Measurements from ENCODE around the gene CLEC9A. TPM values are rescaled to one million over a fixed set of nuclear protein-coding genes. Genes with fewer than 3 reads are reported as not detected.

The CLEC9A gene
- total and polyA plus RNA-seq, 2 experiments from 2014 or later = not detected

DNA sequence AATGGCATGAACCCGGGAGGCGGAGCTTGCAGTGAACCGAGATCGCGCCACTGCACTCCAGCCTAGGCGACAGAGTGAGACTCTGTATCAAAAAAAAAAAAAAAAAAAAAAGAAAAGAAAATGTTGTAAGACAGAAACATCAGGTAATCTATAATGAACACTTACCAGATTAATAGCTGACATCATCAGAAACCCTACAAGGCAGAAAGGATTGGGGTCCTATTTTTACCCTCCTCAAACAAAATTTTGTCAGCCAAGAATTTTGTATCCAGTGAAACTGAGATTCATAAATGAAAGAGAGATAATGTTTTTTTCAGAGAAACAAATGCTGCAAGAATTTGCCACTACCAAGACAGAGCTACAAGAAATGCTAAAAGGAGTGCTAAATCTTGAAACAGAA is 54.3 kb downstream of the CLEC9A start:
- TF ChIP-seq NANOG (IDR thresholded peaks at IDR 0.05; ENCODE audit: borderline replicate concordance) = no peak
- TF ChIP-seq, protein P1, sequence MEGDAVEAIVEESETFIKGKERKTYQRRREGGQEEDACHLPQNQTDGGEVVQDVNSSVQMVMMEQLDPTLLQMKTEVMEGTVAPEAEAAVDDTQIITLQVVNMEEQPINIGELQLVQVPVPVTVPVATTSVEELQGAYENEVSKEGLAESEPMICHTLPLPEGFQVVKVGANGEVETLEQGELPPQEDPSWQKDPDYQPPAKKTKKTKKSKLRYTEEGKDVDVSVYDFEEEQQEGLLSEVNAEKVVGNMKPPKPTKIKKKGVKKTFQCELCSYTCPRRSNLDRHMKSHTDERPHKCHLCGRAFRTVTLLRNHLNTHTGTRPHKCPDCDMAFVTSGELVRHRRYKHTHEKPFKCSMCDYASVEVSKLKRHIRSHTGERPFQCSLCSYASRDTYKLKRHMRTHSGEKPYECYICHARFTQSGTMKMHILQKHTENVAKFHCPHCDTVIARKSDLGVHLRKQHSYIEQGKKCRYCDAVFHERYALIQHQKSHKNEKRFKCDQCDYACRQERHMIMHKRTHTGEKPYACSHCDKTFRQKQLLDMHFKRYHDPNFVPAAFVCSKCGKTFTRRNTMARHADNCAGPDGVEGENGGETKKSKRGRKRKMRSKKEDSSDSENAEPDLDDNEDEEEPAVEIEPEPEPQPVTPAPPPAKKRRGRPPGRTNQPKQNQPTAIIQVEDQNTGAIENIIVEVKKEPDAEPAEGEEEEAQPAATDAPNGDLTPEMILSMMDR (conservative IDR thresholded peaks at IDR 0.05; ENCODE audit: low read depth in 2 of 2) = no peak
- TF ChIP-seq ZNF331 (CRISPR knock-in tag; IDR thresholded peaks at IDR 0.05; ENCODE audit: low read depth) = no peak
- TF ChIP-seq, protein P2, sequence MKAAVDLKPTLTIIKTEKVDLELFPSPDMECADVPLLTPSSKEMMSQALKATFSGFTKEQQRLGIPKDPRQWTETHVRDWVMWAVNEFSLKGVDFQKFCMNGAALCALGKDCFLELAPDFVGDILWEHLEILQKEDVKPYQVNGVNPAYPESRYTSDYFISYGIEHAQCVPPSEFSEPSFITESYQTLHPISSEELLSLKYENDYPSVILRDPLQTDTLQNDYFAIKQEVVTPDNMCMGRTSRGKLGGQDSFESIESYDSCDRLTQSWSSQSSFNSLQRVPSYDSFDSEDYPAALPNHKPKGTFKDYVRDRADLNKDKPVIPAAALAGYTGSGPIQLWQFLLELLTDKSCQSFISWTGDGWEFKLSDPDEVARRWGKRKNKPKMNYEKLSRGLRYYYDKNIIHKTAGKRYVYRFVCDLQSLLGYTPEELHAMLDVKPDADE (IDR thresholded peaks at IDR 0.05) = no peak

DNA sequence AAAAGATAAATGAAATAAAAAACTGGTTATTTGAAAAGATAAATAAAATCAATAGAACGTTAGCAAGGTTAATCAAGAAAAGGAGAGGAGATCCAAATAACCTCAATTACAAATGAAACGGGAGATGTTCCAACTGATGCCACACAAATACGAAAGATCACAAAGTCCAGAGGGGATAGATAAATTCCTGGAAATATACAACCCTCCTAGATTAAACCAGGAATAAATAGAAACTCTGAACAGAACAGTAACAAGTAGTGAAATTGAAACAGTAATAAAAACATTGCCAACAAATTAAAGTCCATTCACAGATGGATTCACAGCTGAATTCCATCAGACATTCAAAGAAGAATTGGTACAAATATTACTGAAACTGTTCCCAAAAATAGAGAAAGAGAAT is 55.9 kb downstream of the CLEC9A start:
- no peaks in the 10 kb centered on the region for H3F3A ChIP-seq (replicated peaks; ENCODE audit: low read depth)
- no peak overlapping the region for H3K4me2 ChIP-seq
- H4K20me1 ChIP-seq (replicated peaks; ENCODE audit: insufficient read depth) = no peaks in the 10 kb centered on the region
- no peaks in the 10 kb centered on the region for H3K79me2 ChIP-seq (replicated peaks; ENCODE audit: insufficient read depth)
- H3K27me3 Mint-ChIP-seq (ENCODE audit: insufficient read depth, low read depth, poor library complexity) = no peaks in the 10 kb centered on the region
- H3K9me3 Mint-ChIP-seq = 0 out of 3 replicates have a peak, but pooled peaks cover 3% of the 10 kb centered on the region
- no peak overlapping the region for H3K4me3 Mint-ChIP-seq
- no peaks in the 10 kb centered on the region; the same call in 1 of the 2 replicates for H3K9me2 ChIP-seq (ENCODE audit: insufficient read depth)
- H3K36me3 ChIP-seq (ENCODE audit: insufficient read depth) = no peaks in the 10 kb centered on the region
- peaks cover 13% of the 10 kb centered on the region for H3K4me1 Mint-ChIP-seq
- no peak overlapping the region for H3K4me3 ChIP-seq
- DNase-seq (ENCODE audit: low spot score) (no peak), ATAC-seq (no peak)
- no peak overlapping the region for H2AFZ ChIP-seq
- no peak overlapping the region for H3K27ac ChIP-seq (ENCODE audit: low read depth)
- no peaks in the 10 kb centered on the region for H3K27me3 ChIP-seq (ENCODE audit: insufficient read depth)
- H3K36me3 Mint-ChIP-seq (ENCODE audit: low read depth) = no peaks in the 10 kb centered on the region
- TF ChIP-seq CREB1 (CRISPR knock-in tag; IDR thresholded peaks at IDR 0.05; ENCODE audit: low read depth) (no peak), EZH2phosphoT487 (IDR thresholded peaks at IDR 0.05; ENCODE audit: unreplicated experiment) (no peak)
- no peak overlapping the region for H3K27ac Mint-ChIP-seq
- peaks cover 9% of the 10 kb centered on the region; the same call in 1 of the 2 replicates for H3K4me1 ChIP-seq (ENCODE audit: insufficient read depth)

More for the DNA sequence above, 54.3 kb downstream of the CLEC9A start:
- Mint-ChIP-seq H3K27ac (no peak overlapping the region), H3K36me3 (ENCODE audit: low read depth) (no peaks in the 10 kb centered on the region), H3K4me3 (no peak overlapping the region), H3K27me3 (ENCODE audit: insufficient read depth, low read depth, poor library complexity) (no peaks in the 10 kb centered on the region), H3K9me3 (0 out of 3 replicates have a peak, but pooled peaks cover 3% of the 10 kb centered on the region), H3K4me1 (peaks cover 8% of the 10 kb centered on the region)
- Histone ChIP-seq H3F3A (replicated peaks; ENCODE audit: low read depth) (no peaks in the 10 kb centered on the region), H3K27ac (ENCODE audit: low read depth) (no peak overlapping the region), H3K27me3 (ENCODE audit: insufficient read depth) (no peaks in the 10 kb centered on the region), H2AFZ (no peak overlapping the region), H4K20me1 (replicated peaks; ENCODE audit: insufficient read depth) (no peaks in the 10 kb centered on the region), H3K4me2 (no peak overlapping the region), H3K9me2 (ENCODE audit: insufficient read depth) (no peaks in the 10 kb centered on the region; the same call in 1 of the 2 replicates), H3K36me3 (ENCODE audit: insufficient read depth) (no peaks in the 10 kb centered on the region), H3K4me1 (ENCODE audit: insufficient read depth) (peaks cover 5% of the 10 kb centered on the region; the same call in 1 of the 2 replicates), H3K4me3 (no peak overlapping the region), H3K79me2 (replicated peaks; ENCODE audit: insufficient read depth) (no peaks in the 10 kb centered on the region)
- DNase-seq (ENCODE audit: low spot score) (no peak), ATAC-seq (no peak)

DNA sequence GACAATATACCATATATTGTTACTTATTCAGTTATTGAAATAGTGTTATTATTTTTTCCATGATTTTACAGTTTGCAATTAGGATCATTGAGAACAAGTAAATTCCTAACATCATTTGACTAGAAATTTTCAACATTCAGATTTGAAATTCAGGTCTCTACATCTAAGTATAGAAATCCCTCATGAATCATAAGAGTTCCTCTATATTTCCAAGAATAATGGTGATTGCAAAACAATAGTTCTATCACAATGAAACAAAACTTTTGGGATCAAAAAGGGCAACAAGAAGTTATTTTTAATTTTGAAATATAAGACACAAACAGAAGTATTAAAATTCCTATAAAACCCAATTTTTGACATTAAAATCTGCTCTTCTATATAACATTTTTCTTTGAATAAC is 57.5 kb downstream of the CLEC9A start:
- Mint-ChIP-seq H3K4me3 (no peak overlapping the region), H3K9me3 (0 out of 3 replicates have a peak, but pooled peaks cover 3% of the 10 kb centered on the region), H3K36me3 (ENCODE audit: low read depth) (no peaks in the 10 kb centered on the region), H3K27me3 (ENCODE audit: insufficient read depth, low read depth, poor library complexity) (no peaks in the 10 kb centered on the region), H3K4me1 (peaks cover 13% of the 10 kb centered on the region), H3K27ac (no peak overlapping the region)
- Histone ChIP-seq H4K20me1 (replicated peaks; ENCODE audit: insufficient read depth) (no peaks in the 10 kb centered on the region), H3K4me3 (no peak overlapping the region), H3K9me2 (ENCODE audit: insufficient read depth) (no peaks in the 10 kb centered on the region), H3K4me1 (ENCODE audit: insufficient read depth) (peaks cover 9% of the 10 kb centered on the region; the same call in 1 of the 2 replicates), H2AFZ (no peak overlapping the region), H3F3A (replicated peaks; ENCODE audit: low read depth) (no peaks in the 10 kb centered on the region), H3K27me3 (ENCODE audit: insufficient read depth) (no peaks in the 10 kb centered on the region), H3K27ac (ENCODE audit: low read depth) (no peak overlapping the region), H3K79me2 (replicated peaks; ENCODE audit: insufficient read depth) (no peaks in the 10 kb centered on the region), H3K4me2 (no peak overlapping the region), H3K36me3 (ENCODE audit: insufficient read depth) (no peaks in the 10 kb centered on the region)
- no peak for TF ChIP-seq STAT1 (IDR thresholded peaks at IDR 0.05; ENCODE audit: unreplicated experiment)
- TF ChIP-seq ZNF114 (CRISPR knock-in tag; IDR thresholded peaks at IDR 0.05) = no peak
- TF ChIP-seq EZH2phosphoT487 (IDR thresholded peaks at IDR 0.05; ENCODE audit: unreplicated experiment) = no peak
- TF ChIP-seq NANOG (IDR thresholded peaks at IDR 0.05; ENCODE audit: borderline replicate concordance) = no peak
- TF ChIP-seq JUNB (IDR thresholded peaks at IDR 0.05; ENCODE audit: unreplicated experiment) = no peak
- no peak for TF ChIP-seq EZH2 (IDR thresholded peaks at IDR 0.05; ENCODE audit: low read depth, unreplicated experiment)
- no peak for TF ChIP-seq ZNF331 (CRISPR knock-in tag; IDR thresholded peaks at IDR 0.05; ENCODE audit: low read depth)
- TF ChIP-seq, protein P2 (IDR thresholded peaks at IDR 0.05) = no peak
- DNase-seq (ENCODE audit: low spot score) (no peak), ATAC-seq (no peak)
